Peyer's patch (tissue), 4 donors: ENCODE data around the gene ZRANB2. TPM values are rescaled to one million over a fixed set of nuclear protein-coding genes. Genes with fewer than 3 reads are reported as not detected.

Experiments used
- DNase-seq, 3 donors: peaks; one replicate each; pipeline ENCODE4 v3.0.0-alpha.2; 2017 to 2019
- H3K27ac ChIP-seq, 4 donors: fragments of 200-600 bp; sonication (generic); one replicate each; pipeline ENCODE4 v1.5.1; 2016 to 2019
- H3K27me3 ChIP-seq, 2 donors: fragments of 200-600 bp; sonication (generic); one replicate each; pipeline ENCODE4 v1.5.1; 2019
- H3K36me3 ChIP-seq, 3 donors: fragments of 200-600 bp; sonication (generic); one replicate each; pipeline ENCODE4 v1.5.1; 2016 to 2019
- H3K4me1 ChIP-seq, 4 donors: fragments of 200-600 bp; sonication (generic); one replicate each; pipeline ENCODE4 v1.5.1; 2016 to 2019
- H3K4me3 ChIP-seq, 4 donors: fragments of 200-600 bp; sonication (generic); 1 replicate in 3 of 4; 2 replicates in 1 of 4; pipeline ENCODE4 v1.5.1; 2016 to 2019; ENCODE audit warnings: mild to moderate bottlenecking in 1 of 4
- H3K9me3 ChIP-seq, 4 donors: fragments of 200-600 bp; sonication (generic); one replicate each; pipeline ENCODE4 v1.5.1; 2016 to 2019; ENCODE audit warnings: mild to moderate bottlenecking in 1 of 4
- POLR2A ChIP-seq, 2 donors: fragments of 450-650 bp; IDR thresholded peaks; one replicate each; pipeline ENCODE4 v1.5.1; 2017; ENCODE audit warnings: antibody characterized with exemption in 2 of 2, mild to moderate bottlenecking in 2 of 2, moderate library complexity in 2 of 2
- total RNA-seq, 4 donors: library from RNA; depleted of rRNA; stranded (reverse); fragments of >200 nt; gene quantifications; one replicate each; pipeline ENCODE4 v1.1.0, GENCODE V29; 2016
- TF ChIP-seq, protein P1 (sequence below), 6 experiments: fragments of 450-650 bp in 4 of 6; fragments of 200-600 bp in 2 of 6; sonication (generic) in 1 of 6; IDR thresholded peaks; one replicate each; pipeline ENCODE4 v1.5.1; 2017 to 2019; ENCODE audit warnings: antibody characterized with exemption in 6 of 6, mild to moderate bottlenecking in 3 of 6, moderate library complexity in 1 of 6

The ZRANB2 gene
- total RNA-seq, 4 donors from 2014 or later = 69.7 to 158 (median 91.2) TPM

DNA sequence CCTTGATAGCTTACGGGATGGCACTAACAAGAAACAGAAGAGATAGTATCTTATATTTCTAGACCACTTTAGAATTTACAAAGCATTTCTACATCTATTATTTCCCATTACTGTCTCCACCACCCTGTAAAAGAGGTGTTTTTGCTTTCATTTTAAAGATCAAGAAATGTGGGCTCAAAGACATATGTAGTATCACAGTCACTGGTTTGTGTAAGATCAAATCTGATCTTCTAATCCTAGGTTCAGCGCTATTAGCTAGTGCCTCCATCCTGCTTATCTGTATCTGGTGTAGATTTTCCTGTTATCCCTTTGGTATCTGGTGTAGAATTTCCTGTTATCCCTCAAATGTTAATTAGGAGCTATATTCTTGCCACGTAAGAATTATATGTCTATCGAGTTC is 23.6 kb upstream of the ZRANB2 start:
- TF ChIP-seq POLR2A (IDR thresholded peaks at IDR 0.05) = no peak
- TF ChIP-seq, protein P1, sequence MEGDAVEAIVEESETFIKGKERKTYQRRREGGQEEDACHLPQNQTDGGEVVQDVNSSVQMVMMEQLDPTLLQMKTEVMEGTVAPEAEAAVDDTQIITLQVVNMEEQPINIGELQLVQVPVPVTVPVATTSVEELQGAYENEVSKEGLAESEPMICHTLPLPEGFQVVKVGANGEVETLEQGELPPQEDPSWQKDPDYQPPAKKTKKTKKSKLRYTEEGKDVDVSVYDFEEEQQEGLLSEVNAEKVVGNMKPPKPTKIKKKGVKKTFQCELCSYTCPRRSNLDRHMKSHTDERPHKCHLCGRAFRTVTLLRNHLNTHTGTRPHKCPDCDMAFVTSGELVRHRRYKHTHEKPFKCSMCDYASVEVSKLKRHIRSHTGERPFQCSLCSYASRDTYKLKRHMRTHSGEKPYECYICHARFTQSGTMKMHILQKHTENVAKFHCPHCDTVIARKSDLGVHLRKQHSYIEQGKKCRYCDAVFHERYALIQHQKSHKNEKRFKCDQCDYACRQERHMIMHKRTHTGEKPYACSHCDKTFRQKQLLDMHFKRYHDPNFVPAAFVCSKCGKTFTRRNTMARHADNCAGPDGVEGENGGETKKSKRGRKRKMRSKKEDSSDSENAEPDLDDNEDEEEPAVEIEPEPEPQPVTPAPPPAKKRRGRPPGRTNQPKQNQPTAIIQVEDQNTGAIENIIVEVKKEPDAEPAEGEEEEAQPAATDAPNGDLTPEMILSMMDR (IDR thresholded peaks at IDR 0.05) = no peak
- Histone ChIP-seq H3K9me3 (no peaks in the 10 kb centered on the region), H3K36me3 (no peaks in the 10 kb centered on the region), H3K27me3 (no peaks in the 10 kb centered on the region), H3K4me3 (no peak overlapping the region), H3K27ac (no peak overlapping the region), H3K4me1 (no peaks in the 10 kb centered on the region)
- no peak for DNase-seq

DNA sequence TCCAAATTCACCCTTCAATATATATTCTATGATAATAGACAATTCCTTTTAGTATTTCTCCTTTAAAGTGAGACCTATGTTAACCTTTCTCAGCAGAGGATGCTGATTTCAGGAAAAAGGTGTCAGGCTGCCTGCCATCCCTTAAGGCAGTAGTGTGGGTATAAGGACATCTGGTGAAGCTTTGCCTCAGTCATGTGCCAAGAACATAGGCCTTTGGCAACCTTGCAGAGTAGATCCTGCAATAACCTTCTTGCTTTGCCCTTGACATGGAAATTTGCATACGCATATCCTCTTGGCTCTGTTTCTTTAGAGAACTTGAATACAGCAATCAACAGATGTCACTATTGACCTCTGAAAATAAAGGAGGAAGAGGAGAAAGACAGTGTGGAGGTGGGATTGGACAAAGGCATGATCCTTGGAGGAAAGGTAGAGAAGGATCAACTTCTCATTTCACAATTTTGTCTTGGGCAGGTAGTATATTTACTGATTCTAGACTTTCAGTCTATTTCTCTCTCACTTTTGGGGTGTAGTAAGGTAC is 21.1 kb upstream of the ZRANB2 start:
- H3K36me3 ChIP-seq = no peaks in the 10 kb centered on the region
- H3K4me3 ChIP-seq = no peak overlapping the region
- no peak for DNase-seq
- no peak for TF ChIP-seq POLR2A (IDR thresholded peaks at IDR 0.05)
- TF ChIP-seq, protein P1 (IDR thresholded peaks at IDR 0.05) = no peak
- H3K27me3 ChIP-seq = no peaks in the 10 kb centered on the region
- no peaks in the 10 kb centered on the region for H3K4me1 ChIP-seq
- H3K9me3 ChIP-seq = no peaks in the 10 kb centered on the region
- H3K27ac ChIP-seq = no peak overlapping the region

DNA sequence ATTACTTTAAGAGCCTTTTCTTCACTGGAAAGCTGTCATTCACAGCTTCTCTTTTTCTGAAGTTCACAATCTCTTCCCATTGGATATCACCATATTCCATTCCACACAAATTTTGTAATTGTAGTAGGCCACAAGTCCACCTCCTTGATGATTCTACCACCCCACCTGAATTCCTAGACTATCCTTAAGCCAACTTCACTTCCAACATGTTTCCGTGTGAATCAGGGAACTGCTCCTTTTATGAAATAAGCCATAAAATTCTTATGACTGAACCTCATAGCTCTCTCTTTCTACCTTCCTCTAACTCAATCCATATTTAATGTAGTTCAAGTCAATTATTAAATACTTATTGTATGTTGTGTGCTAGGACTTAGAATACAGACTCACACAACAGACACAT is 16.6 kb upstream of the ZRANB2 start:
- DNase-seq = no peak
- Histone ChIP-seq H3K4me3 (no peak overlapping the region), H3K4me1 (no peaks in the 10 kb centered on the region), H3K9me3 (no peaks in the 10 kb centered on the region), H3K27ac (no peak overlapping the region), H3K36me3 (no peaks in the 10 kb centered on the region), H3K27me3 (no peaks in the 10 kb centered on the region)
- TF ChIP-seq POLR2A (IDR thresholded peaks at IDR 0.05) = no peak
- TF ChIP-seq, protein P1 (IDR thresholded peaks at IDR 0.05) = no peak

DNA sequence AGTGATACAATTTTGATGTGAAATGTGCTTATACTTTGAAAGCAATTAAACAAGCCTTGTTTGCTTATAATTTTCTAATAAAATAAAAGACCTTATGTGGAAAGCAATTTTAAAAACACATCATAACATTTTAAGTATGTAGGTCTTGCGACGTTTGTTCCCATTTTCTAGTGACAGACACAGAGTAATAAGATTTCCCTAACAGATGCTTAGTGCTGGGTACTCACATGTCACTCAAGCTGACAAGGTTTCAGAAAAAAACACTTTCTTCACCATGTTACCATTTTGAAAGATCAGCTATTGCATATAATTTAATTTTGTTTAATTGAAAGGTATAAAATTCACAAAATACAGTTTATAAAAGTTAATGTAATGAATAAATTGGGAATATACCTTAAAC is 14.1 kb upstream of the ZRANB2 start:
- TF ChIP-seq, protein P1 (IDR thresholded peaks at IDR 0.05) = no peak
- TF ChIP-seq POLR2A (IDR thresholded peaks at IDR 0.05) = no peak
- Histone ChIP-seq H3K27ac (no peak overlapping the region), H3K4me1 (no peaks in the 10 kb centered on the region), H3K4me3 (no peak overlapping the region), H3K9me3 (no peaks in the 10 kb centered on the region), H3K27me3 (no peaks in the 10 kb centered on the region), H3K36me3 (no peaks in the 10 kb centered on the region)
- DNase-seq = no peak

DNA sequence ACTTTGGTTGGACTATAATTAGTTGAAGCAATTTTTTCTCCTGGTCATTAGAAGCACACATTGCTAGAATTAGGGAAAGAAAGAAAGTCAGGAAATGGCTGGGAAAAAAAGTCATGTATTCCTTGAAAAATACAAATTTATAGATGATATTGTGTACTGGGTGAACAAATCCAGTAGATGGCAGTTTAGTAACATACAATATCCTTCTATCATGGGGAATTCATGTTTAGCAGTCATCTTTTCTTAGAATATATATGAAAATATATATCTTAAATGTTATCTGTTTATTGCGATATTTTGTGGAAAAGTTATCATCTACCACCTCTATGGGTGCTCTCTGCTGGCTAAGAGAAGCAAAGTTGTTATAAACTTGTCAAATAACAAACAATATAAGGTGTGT is 13.1 kb upstream of the ZRANB2 start:
- no peaks in the 10 kb centered on the region for H3K4me1 ChIP-seq
- TF ChIP-seq POLR2A (IDR thresholded peaks at IDR 0.05) = no peak
- TF ChIP-seq, protein P1 (IDR thresholded peaks at IDR 0.05) = peak in 4 of 6 experiments; percentile 7 to 47 (median 38)
- DNase-seq = no peak

More for the DNA sequence above, 13.1 kb upstream of the ZRANB2 start:
- H3K36me3 ChIP-seq = no peaks in the 10 kb centered on the region
- no peak overlapping the region for H3K4me3 ChIP-seq
- no peaks in the 10 kb centered on the region for H3K27me3 ChIP-seq
- no peak overlapping the region for H3K27ac ChIP-seq
- no peaks in the 10 kb centered on the region for H3K9me3 ChIP-seq
